NCI-H748 treated with DMSO at 0.1 percent for 48 hours (cell line): Measurements from ENCODE around the gene POLA1.
"Not testable (repeated sequence)": the region's sequence is repeated elsewhere in the genome, so short reads cannot be mapped to it uniquely, and the experiment has no call there.

Experiments used
- DNase-seq: peaks from one replicate; lab custom pipeline; 2025; lab: John Stamatoyannopoulos, UW

Gene POLA1, protein sequence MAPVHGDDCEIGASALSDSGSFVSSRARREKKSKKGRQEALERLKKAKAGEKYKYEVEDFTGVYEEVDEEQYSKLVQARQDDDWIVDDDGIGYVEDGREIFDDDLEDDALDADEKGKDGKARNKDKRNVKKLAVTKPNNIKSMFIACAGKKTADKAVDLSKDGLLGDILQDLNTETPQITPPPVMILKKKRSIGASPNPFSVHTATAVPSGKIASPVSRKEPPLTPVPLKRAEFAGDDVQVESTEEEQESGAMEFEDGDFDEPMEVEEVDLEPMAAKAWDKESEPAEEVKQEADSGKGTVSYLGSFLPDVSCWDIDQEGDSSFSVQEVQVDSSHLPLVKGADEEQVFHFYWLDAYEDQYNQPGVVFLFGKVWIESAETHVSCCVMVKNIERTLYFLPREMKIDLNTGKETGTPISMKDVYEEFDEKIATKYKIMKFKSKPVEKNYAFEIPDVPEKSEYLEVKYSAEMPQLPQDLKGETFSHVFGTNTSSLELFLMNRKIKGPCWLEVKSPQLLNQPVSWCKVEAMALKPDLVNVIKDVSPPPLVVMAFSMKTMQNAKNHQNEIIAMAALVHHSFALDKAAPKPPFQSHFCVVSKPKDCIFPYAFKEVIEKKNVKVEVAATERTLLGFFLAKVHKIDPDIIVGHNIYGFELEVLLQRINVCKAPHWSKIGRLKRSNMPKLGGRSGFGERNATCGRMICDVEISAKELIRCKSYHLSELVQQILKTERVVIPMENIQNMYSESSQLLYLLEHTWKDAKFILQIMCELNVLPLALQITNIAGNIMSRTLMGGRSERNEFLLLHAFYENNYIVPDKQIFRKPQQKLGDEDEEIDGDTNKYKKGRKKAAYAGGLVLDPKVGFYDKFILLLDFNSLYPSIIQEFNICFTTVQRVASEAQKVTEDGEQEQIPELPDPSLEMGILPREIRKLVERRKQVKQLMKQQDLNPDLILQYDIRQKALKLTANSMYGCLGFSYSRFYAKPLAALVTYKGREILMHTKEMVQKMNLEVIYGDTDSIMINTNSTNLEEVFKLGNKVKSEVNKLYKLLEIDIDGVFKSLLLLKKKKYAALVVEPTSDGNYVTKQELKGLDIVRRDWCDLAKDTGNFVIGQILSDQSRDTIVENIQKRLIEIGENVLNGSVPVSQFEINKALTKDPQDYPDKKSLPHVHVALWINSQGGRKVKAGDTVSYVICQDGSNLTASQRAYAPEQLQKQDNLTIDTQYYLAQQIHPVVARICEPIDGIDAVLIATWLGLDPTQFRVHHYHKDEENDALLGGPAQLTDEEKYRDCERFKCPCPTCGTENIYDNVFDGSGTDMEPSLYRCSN (N-terminal part only)

GRCh38 chrX:24693453-24694202 lies at the start of gene POLA1:
TSS of gene POLA1 (plus strand) at chrX:24693918. CDS start at chrX:24693962, 44 bp downstream.
- peak; percentile 88 for DNase-seq

DNA sequence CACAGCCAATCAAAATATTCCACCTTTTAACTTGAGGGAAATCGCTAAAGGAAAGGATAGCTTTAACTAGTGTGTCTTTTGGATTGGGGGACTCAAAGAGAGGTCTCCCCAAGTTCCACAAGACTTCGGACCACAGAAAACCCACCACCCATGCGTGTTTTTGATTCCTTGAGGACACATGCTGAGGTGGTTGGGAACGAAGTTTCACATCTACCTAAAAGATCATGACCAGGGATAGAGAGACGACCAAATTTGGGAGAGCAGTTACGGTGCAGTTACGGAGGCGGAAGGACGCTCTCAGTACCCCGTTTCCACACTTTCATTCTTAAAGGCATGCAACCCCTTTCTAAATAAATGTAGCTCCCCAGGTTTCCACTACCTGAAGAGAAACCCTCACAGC lies 47.7 kb upstream of the POLA1 start:
- no peak for DNase-seq

DNA sequence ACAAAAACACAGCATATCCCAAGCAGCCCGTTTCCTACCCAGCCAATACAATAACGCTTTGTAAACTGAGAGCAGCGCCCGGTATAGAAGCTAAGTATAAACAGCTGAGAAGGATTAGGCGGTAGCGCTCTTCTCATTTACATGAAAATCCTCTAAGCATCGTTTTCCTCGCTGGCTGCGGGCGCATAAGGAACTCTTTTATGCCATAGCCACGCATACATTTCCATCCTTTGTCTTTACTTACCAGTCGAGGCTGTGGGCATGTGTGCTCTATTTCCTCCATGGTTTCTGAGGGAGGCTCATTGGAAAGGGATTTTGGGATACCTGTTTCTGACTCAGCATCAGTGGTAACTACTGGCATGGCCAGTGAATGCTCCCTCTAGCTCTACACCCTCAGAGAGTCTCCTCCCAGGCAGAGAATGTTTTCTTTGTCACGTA lies 47.0 kb upstream of the POLA1 start:
- DNase-seq: peak; percentile 59

GRCh38 chrX:24647257-24648058 lies 46.3 kb upstream of the POLA1 start, which contains the start of gene PCYT1B:
TSS of gene PCYT1B (minus strand) at chrX:24647347. CDS start at chrX:24647105, 242 bp downstream.
- peak; percentile 78 for DNase-seq

GRCh38 chrX:24648495-24648894 lies 45.2 kb upstream of the POLA1 start:
- no peak for DNase-seq

DNA sequence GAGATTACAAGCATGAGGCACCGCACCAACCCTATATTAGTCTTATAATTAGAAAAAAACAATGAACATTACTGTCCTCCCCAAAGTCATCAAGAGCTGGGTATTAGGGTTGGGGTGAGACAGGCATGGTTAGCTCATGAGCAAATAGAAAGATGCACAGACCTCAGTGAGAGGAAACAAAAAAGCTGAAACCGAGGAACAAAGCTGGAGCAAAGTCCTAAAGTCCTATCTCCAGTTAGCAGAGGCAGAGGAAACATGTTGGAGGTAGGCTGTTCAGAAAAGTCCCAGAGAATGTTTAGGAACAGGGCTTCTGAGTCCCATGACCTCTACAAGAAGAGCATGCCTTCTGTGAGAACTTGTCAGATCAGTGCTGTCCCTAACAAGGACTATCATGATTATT lies 41.9 kb upstream of the POLA1 start:
- no peak for DNase-seq

GRCh38 chrX:24655679-24656078 lies 38.0 kb upstream of the POLA1 start:
- DNase-seq: not testable (repeated sequence)

DNA sequence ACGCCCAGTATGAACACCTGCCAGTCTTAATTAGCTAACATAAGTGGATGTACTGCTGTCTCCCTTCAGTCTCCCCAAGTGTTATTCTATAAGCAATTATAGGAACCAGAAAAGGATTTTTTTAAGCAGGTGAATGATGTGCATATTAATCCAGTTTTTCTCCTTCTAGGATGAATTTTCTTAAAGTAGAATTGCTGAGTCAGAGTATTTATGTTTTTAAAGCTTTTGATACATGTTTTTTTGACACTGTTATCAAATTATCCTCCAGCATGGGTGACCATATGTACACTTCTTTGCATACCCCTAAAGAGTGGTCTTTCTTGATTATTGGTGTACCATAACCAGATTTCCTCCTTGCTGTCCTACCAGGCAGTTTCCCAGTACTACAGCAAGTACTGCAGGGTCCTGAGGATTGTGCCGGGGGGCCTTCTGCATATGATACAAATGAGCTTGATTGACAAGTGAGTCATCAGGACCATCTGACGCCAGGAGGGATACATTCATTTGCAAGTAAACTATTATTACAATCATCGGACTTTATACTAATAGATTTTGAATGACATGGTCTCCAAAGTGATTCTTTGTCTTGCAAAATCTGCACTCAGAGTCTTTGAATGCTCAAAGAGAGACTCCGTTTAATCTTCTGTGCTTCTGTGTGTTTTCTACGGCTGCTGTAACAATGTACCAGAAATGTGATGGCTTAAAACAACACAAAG lies 35.9 kb upstream of the POLA1 start:
- no peak for DNase-seq

- no peak for DNase-seq
Observed at GRCh38 chrX:24658421-24658820, 35.3 kb upstream of the POLA1 start.

DNA sequence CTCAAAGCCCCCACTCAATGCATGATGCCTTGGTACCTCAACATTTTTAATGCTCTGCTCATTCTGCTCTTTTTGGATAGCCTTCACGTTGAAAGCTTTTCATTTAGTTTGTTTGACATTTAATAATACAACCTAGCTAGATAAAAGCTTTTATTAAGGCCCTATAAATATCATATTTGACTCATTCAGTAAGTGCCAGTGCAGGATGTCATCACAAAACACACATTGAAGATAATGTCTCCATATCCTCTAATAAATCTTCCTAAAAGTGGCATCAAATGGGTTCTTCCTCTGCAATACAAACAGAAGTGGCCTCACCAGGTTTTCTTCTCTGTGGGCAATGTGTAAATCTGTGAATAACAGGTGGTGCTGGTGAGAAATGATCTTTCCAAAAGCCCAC lies 34.6 kb upstream of the POLA1 start:
- DNase-seq: no peak

DNA sequence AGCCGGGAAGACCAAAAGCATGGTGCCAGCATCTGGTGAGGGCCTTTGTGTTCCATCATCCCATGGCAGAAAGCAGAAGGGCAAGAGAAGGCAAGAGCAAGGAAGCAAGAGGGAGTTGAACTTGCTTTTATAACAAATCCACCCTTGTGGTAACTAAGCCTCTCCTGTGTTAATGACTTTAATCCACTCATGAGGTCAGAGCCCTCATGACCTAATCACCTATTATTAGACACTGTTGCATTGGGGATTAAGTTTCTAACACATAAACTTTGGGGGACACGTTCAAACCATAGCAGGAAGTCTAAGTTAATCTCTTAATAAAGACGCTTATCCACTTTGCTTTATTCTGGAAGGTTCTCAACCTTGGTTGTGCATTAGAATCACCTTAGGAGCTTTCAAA lies 34.1 kb upstream of the POLA1 start:
- DNase-seq: no peak

DNA sequence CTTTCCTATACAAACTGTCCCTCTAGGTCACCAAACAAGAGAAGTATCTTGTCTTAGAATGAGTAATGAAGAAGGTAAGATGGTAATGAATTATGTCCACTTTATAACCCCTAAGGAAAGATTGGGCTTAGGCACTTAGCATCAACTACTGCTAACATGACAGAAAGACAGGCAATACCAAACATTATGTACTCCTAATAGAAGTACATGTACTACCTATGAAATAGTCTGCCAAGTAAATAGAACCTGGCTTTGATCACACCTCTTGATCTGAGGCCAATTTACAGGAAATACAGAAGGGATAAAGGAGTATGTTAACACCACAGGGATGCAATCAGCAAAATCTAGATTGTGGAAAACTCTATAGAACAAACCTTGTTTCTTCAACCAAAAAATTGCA lies 32.4 kb upstream of the POLA1 start:
- no peak for DNase-seq

- no peak for DNase-seq
Observed at GRCh38 chrX:24662352-24662751, 31.4 kb upstream of the POLA1 start.

GRCh38 chrX:24668111-24668510 lies 25.6 kb upstream of the POLA1 start:
- DNase-seq: no peak

GRCh38 chrX:24672701-24673190 lies 21.0 kb upstream of the POLA1 start:
- DNase-seq: no peak

GRCh38 chrX:24673424-24673823 lies 20.3 kb upstream of the POLA1 start:
- no peak for DNase-seq

DNA sequence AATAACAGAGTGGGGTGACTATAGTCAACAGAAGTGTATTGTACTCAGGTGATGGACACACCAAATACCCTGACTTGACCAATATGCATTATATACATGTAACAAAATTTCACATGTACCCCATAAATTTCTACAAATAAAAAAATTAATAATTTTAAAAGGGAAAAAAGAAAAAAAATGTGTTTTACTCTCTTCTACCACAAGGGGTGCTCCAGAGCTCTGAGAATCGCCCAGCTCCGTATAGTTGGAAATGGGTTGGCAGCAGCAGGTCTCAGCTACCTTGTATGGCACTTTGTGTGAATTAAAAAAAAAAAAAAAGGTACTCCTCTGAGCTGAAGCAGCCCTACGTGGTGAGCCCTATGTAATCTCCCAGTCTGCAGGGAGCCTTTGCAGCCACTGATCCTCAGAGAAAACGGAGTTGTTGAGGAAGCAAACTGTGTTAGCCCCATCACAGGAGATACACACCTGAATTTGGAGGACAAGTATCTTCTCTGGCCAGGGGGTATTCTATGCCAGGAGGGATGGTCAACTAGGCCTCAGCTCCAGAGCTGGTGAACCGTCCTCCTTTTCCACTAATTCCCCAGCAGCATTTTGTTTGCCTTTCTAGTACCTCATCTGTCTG lies 17.2 kb upstream of the POLA1 start:
- no peak for DNase-seq

GRCh38 chrX:24682739-24683432 lies 10.8 kb upstream of the POLA1 start:
- no peak for DNase-seq
